CD4-positive, alpha-beta T cell treated with Interleukin-1 beta for 1 hour (primary cell): Measurements from ENCODE around the gene FN3KRP.

Experiments used
- DNase-seq, 2 donors: peaks; one replicate each; pipeline ENCODE4 v3.0.0-alpha.2; 2020 to 2022

The FN3KRP gene

GRCh38 chr17:82716203-82717010 is at the start of gene FN3KRP:
TSS of gene FN3KRP (plus strand) at chr17:82716706. CDS start at chr17:82716756, 50 bp downstream.
- DNase-seq: peak; percentile 95

GRCh38 chr17:82666931-82667667 is 49.4 kb upstream of the FN3KRP start:
- DNase-seq: no peak

GRCh38 chr17:82667668-82668000 is 48.9 kb upstream of the FN3KRP start:
- DNase-seq: no peak

- DNase-seq: no peak
Measured at GRCh38 chr17:82668024-82668630, 48.4 kb upstream of the FN3KRP start.

- DNase-seq: peak; percentile 42 to 58
Measured at GRCh38 chr17:82668631-82669099, 47.8 kb upstream of the FN3KRP start.

- DNase-seq: no peak
Measured at GRCh38 chr17:82670661-82671450, 45.6 kb upstream of the FN3KRP start.

GRCh38 chr17:82674656-82675475 is 41.6 kb upstream of the FN3KRP start:
- DNase-seq: no peak

GRCh38 chr17:82675476-82676245 is 40.8 kb upstream of the FN3KRP start:
- no peak for DNase-seq

- no peak for DNase-seq
Measured at GRCh38 chr17:82677353-82677925, 39.1 kb upstream of the FN3KRP start.

GRCh38 chr17:82678265-82678891 is 38.1 kb upstream of the FN3KRP start:
- DNase-seq: no peak

- DNase-seq: no peak
Measured at GRCh38 chr17:82679586-82680465, 36.7 kb upstream of the FN3KRP start.

- DNase-seq: no peak
Measured at GRCh38 chr17:82681547-82681946, 35.0 kb upstream of the FN3KRP start.

- no peak for DNase-seq
Measured at GRCh38 chr17:82683534-82683933, 33.0 kb upstream of the FN3KRP start.

GRCh38 chr17:82684228-82684841 is 32.2 kb upstream of the FN3KRP start:
- DNase-seq: no peak

GRCh38 chr17:82685291-82685690 is 31.2 kb upstream of the FN3KRP start:
- DNase-seq: no peak

GRCh38 chr17:82686366-82687324 is 29.9 kb upstream of the FN3KRP start:
- no peak for DNase-seq

- no peak for DNase-seq
Measured at GRCh38 chr17:82687375-82687861, 29.1 kb upstream of the FN3KRP start.
